ENCODE data around the gene SPECC1. TPM values are rescaled to one million over a fixed set of nuclear protein-coding genes. Genes with fewer than 3 reads are reported as not detected.

SPECC1 gene
- total and polyA plus RNA-seq, 9 of the 15 experiments (the other 6 are each of a cell fraction or from before 2014, with no cell fraction given) = 2.4 to 19.6 (median 14.7) TPM

- TF ChIP-seq BRF1 (IDR thresholded peaks at IDR 0.05; ENCODE audit: borderline replicate concordance, extremely low read depth, insufficient read length) (no peak), ZFP30 (CRISPR knock-in tag; IDR thresholded peaks at IDR 0.05; ENCODE audit: borderline replicate concordance) (no peak)
- TF ChIP-seq, protein P1, sequence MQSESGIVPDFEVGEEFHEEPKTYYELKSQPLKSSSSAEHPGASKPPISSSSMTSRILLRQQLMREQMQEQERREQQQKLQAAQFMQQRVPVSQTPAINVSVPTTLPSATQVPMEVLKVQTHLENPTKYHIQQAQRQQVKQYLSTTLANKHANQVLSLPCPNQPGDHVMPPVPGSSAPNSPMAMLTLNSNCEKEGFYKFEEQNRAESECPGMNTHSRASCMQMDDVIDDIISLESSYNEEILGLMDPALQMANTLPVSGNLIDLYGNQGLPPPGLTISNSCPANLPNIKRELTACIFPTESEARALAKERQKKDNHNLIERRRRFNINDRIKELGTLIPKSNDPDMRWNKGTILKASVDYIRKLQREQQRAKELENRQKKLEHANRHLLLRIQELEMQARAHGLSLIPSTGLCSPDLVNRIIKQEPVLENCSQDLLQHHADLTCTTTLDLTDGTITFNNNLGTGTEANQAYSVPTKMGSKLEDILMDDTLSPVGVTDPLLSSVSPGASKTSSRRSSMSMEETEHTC (IDR thresholded peaks at IDR 0.05) = no peak
These were observed 270.9 kb downstream of the SPECC1 start (continued) for GRCh38 chr17:20280051-20280450.

- Histone ChIP-seq H3K27me3 (ENCODE audit: control insufficient read depth in 2 of 2, insufficient read depth in 2 of 2, low read length in 2 of 2) (no peaks in the 10 kb centered on the region), H3K79me2 (ENCODE audit: control insufficient read depth, insufficient read depth, low read length) (no peaks in the 10 kb centered on the region), H3K9me3 (replicated peaks; ENCODE audit: control insufficient read depth, insufficient read depth, low read depth, low read length) (no peaks in the 10 kb centered on the region), H2AFZ (ENCODE audit: low read depth, low read length) (no peak overlapping the region), H4K20me1 (replicated peaks; ENCODE audit: control insufficient read depth, insufficient read depth, low read length) (no peaks in the 10 kb centered on the region), H3K36me3 (ENCODE audit: control insufficient read depth, insufficient read depth, low read length) (no peaks in the 10 kb centered on the region), H3K9me1 (ENCODE audit: control insufficient read depth, insufficient read depth, low read length) (no peaks in the 10 kb centered on the region), H3K4me1 (replicated peaks in 1 of 2; ENCODE audit: control insufficient read depth in 2 of 2, insufficient read depth in 2 of 2, low read length in 2 of 2) (no peaks in the 10 kb centered on the region; a peak in 1 of 5 replicates), H3K27ac (ENCODE audit: extremely low read depth, low read depth, low read length) (no peak overlapping the region), H3K4me3 (no peak overlapping the region), H3K4me2 (ENCODE audit: insufficient read depth, low read length) (no peak overlapping the region), H3K9ac (ENCODE audit: insufficient read depth in 1 of 2, low read depth in 2 of 2, low read length in 2 of 2) (no peak overlapping the region)
- no peak for ATAC-seq
- CTCF ChIA-PET (ENCODE audit: low intra/inter-chr PET ratio) = no interaction called here
- TF ChIP-seq DNMT1 (IDR thresholded peaks at IDR 0.05) (no peak), HNRNPK (IDR thresholded peaks at IDR 0.05; ENCODE audit: low read depth, low read length, poor library complexity, severe bottlenecking) (no peak), ZNF740 (CRISPR knock-in tag; IDR thresholded peaks at IDR 0.05) (no peak), ZNF740 (tag; IDR thresholded peaks at IDR 0.05) (no peak), CTBP1 (IDR thresholded peaks at IDR 0.05; ENCODE audit: borderline replicate concordance) (no peak), HEY1 (CRISPR knock-in tag; IDR thresholded peaks at IDR 0.05; ENCODE audit: borderline replicate concordance) (no peak), TRIM28 (IDR thresholded peaks at IDR 0.05) (no peak), SMARCC2 (IDR thresholded peaks at IDR 0.05; ENCODE audit: low read depth) (no peak), ZNF212 (CRISPR knock-in tag; IDR thresholded peaks at IDR 0.05) (no peak), ZNF431 (CRISPR knock-in tag; IDR thresholded peaks at IDR 0.05) (no peak)
- TF ChIP-seq, protein P2, sequence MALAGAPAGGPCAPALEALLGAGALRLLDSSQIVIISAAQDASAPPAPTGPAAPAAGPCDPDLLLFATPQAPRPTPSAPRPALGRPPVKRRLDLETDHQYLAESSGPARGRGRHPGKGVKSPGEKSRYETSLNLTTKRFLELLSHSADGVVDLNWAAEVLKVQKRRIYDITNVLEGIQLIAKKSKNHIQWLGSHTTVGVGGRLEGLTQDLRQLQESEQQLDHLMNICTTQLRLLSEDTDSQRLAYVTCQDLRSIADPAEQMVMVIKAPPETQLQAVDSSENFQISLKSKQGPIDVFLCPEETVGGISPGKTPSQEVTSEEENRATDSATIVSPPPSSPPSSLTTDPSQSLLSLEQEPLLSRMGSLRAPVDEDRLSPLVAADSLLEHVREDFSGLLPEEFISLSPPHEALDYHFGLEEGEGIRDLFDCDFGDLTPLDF (CRISPR knock-in tag; IDR thresholded peaks at IDR 0.05) = no peak
- TF ChIP-seq, protein P3, sequence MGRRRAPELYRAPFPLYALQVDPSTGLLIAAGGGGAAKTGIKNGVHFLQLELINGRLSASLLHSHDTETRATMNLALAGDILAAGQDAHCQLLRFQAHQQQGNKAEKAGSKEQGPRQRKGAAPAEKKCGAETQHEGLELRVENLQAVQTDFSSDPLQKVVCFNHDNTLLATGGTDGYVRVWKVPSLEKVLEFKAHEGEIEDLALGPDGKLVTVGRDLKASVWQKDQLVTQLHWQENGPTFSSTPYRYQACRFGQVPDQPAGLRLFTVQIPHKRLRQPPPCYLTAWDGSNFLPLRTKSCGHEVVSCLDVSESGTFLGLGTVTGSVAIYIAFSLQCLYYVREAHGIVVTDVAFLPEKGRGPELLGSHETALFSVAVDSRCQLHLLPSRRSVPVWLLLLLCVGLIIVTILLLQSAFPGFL (CRISPR knock-in tag; IDR thresholded peaks at IDR 0.05) = no peak
- no peak for DNase-seq (ENCODE audit: extremely low read depth in 1 of 4, low spot score in 3 of 4)
- BruUV-seq (replicated peaks) = no TSS peak
- POLR2A ChIA-PET = no interaction called here
- in situ Hi-C loops (cut with MboI) = no loop called here
- intact Hi-C loops (cut with micrococcal nuclease) = no loop called here
- WGBS (ENCODE audit: insufficient coverage, low coverage, missing lambda C conversion rate) = 50% methylated on average over 9 of the region's 10 CpGs
- FAIRE-seq = no peak
These were observed 271.7 kb downstream of the SPECC1 start for GRCh38 chr17:20280851-20281250.
